Measurements from ENCODE around the gene CYP4Z1. TPM values are rescaled to one million over a fixed set of nuclear protein-coding genes. Genes with fewer than 3 reads are reported as not detected.
"Not testable (repeated sequence)": the region's sequence is repeated elsewhere in the genome, so short reads cannot be mapped to it uniquely, and the experiment has no call there.

Gene CYP4Z1
- total RNA-seq, 1 donor from 2014 or later = not detected

DNA sequence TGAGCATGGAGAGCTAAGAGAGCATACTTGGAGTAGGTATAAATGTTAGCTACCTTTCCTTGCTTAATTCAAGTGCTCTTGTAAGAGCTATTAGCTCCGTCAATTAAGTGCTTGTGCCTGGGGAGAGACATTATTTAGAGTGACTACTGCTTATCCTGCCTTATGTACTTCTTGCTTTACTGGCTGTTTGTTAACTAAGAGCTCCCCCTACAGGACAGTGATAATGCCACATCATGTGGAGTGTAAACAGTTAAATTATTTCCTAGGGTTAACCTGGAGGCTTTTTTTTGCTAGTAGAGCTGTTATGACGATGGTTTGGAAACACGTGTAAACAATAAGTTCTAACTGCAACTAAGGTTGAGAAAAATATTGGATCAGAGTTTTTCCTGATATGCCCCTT, 24.4 kb downstream of the CYP4Z1 start:
- H3K36me3 Mint-ChIP-seq (ENCODE audit: low read depth); H3K27me3 Mint-ChIP-seq (ENCODE audit: insufficient read depth); intact Hi-C loops (cut with micrococcal nuclease); DNase-seq (ENCODE audit: low spot score); H3K4me1 Mint-ChIP-seq (ENCODE audit: low read depth); H3K9me3 Mint-ChIP-seq; H3K4me3 Mint-ChIP-seq; H3K27ac Mint-ChIP-seq: not testable (repeated sequence)

DNA sequence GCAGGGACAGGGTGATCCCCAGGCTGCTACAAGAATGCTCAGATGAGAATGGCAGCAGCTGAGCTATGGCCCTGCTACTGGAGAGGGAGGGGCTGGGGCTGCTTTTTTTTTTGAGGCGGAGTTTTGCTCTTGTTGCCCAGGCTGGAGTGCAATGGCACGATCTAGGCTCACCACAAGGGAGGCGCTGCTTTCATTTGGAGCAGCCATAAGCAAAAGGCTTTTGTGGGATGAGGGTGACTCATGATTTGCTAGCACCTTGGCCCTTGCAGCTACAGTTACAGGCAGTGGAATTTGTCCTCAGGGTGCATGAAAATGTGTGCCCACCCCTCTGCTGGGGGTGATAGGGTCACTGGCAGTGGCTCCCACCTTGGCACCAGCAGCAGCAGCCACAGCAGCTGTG, 37.8 kb downstream of the CYP4Z1 start:
- H3K36me3 Mint-ChIP-seq (ENCODE audit: low read depth) = no peaks in the 10 kb centered on the region
- no peaks in the 10 kb centered on the region for H3K4me1 Mint-ChIP-seq (ENCODE audit: low read depth)
- H3K27ac Mint-ChIP-seq = no peak overlapping the region
- intact Hi-C loops (cut with micrococcal nuclease) = no loop called here
- no peak for DNase-seq (ENCODE audit: low spot score)
- peaks cover 5% of the 10 kb centered on the region for H3K27me3 Mint-ChIP-seq (ENCODE audit: insufficient read depth)
- no peak overlapping the region for H3K4me3 Mint-ChIP-seq
- H3K9me3 Mint-ChIP-seq = peaks cover 9% of the 10 kb centered on the region

DNA sequence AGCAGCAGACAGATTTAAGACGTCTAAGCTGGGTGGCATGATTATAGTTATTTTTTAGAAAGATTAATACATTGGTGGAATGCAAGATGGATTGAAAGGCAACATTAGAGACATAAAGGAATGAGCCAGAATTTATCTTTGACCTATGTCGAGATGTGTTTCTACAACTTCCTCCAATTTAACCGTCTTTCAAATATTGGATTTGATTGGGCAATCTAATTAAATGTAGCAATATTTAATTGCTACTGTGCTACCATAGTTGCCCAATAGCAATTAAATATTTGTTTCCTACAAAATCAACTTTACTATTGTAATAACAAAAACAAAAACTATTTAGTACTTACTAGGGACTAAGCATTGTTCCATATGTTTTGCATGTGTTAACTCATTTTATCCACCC, 39.8 kb downstream of the CYP4Z1 start:
- intact Hi-C loops (cut with micrococcal nuclease) = no loop called here

DNA sequence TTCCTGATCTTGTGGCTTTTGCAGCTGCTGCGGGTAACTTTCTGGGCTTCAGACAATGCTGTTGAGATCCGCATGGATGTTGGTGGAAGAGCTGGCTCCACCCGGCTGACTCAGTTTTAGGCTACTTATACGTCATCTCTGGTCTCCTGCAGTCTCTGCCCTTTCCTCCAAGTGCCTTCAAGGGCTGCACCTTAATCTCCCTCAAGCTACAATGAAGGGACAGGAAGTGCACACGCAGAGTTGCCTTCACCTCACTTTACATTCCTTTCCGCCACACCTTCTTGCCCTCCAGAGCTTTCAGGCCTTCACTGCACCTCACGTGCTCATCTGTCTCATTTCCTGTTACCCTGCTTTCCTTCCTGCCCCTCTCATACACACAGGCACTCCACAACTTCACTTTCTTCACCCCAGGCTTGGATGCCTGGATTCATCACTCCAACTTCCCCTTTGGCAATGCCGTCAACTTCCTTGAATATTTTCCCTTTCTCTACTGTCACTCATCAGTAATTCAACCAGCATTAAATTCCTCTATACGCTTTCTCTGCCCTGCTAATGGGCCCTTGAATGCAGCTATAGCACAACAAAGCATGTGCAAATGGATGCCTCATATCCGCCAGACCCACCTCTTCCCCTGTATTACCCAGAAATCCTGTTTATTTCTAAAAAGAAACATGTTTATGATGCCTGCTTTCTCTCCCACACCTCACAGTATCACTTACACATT, 41.0 kb downstream of the CYP4Z1 start:
- H3K9me3 Mint-ChIP-seq; H3K27ac Mint-ChIP-seq; H3K4me3 Mint-ChIP-seq; DNase-seq (ENCODE audit: low spot score); H3K36me3 Mint-ChIP-seq (ENCODE audit: low read depth); intact Hi-C loops (cut with micrococcal nuclease); H3K27me3 Mint-ChIP-seq (ENCODE audit: insufficient read depth); H3K4me1 Mint-ChIP-seq (ENCODE audit: low read depth): not testable (repeated sequence)

More for the DNA sequence above, 39.8 kb downstream of the CYP4Z1 start:
- Mint-ChIP-seq H3K4me3 (no peak overlapping the region), H3K27me3 (ENCODE audit: insufficient read depth) (peaks cover 2% of the 10 kb centered on the region), H3K27ac (no peak overlapping the region), H3K36me3 (ENCODE audit: low read depth) (no peaks in the 10 kb centered on the region), H3K9me3 (peaks cover 8% of the 10 kb centered on the region), H3K4me1 (ENCODE audit: low read depth) (no peaks in the 10 kb centered on the region)
- DNase-seq (ENCODE audit: low spot score) = no peak

DNA sequence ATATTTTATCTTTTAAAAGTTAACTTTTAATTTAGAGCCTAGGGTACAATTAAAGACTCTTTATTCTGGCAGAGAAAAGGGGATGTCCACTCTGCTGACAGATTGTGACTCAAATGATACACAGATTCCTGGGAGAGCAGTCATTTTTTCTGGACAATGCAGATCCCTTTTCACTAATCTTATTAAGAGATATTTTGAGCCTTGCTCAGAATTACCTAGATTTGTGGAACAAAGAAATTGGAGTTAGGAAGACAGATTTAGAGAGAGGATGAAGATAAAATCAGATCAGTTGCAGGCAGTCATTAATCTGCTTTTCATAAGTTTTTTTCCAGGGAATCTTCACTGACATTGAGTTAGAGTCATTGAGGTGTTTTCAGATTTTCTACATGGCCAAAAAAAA, 42.5 kb downstream of the CYP4Z1 start:
- H3K27ac Mint-ChIP-seq; H3K9me3 Mint-ChIP-seq; H3K4me3 Mint-ChIP-seq; H3K4me1 Mint-ChIP-seq (ENCODE audit: low read depth); H3K36me3 Mint-ChIP-seq (ENCODE audit: low read depth); intact Hi-C loops (cut with micrococcal nuclease); DNase-seq (ENCODE audit: low spot score); H3K27me3 Mint-ChIP-seq (ENCODE audit: insufficient read depth): not testable (repeated sequence)

DNA sequence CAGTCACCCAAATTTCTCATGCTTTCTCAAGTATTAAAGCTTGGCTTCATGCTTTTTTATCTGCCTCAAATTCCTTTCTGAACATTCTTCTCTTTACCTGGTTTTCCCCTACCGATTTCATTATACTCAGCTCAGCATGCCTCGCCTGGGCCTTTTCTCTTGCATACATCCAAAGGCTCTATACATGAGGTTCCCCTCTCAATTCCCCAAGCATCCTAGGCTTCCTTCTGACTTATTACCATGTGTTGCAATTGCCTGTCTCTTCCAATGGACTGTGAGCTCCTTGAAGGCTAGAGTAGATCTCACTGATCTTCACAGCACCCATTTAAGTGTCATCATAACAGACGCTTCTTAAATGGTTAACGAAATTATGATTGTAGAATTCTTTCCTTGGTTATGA, 46.1 kb downstream of the CYP4Z1 start:
- Mint-ChIP-seq H3K27me3 (ENCODE audit: insufficient read depth) (peaks cover 2% of the 10 kb centered on the region), H3K36me3 (ENCODE audit: low read depth) (no peaks in the 10 kb centered on the region), H3K4me1 (ENCODE audit: low read depth) (no peaks in the 10 kb centered on the region), H3K4me3 (no peak overlapping the region), H3K9me3 (peaks cover 4% of the 10 kb centered on the region), H3K27ac (no peak overlapping the region)
- intact Hi-C loops (cut with micrococcal nuclease) = no loop called here
- DNase-seq (ENCODE audit: low spot score) = no peak

DNA sequence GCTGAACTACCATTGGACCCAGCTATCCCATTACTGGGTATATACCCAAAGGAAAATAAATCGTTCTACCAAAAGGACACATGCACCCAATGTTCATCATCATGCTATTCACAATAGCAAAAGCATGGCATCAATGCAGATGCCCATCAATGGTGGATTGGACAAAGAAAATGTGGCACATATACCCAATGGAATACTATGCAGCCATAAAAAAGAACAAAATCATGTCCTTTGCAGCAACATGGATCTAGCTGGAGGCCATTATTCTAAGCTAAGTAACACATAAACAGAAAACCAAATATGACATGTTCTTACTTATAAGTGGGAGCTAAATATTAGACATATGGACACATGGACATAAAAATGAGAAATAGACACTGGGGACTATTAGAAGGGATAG, 54.0 kb downstream of the CYP4Z1 start:
- intact Hi-C loops (cut with micrococcal nuclease); H3K9me3 Mint-ChIP-seq; H3K36me3 Mint-ChIP-seq (ENCODE audit: low read depth); H3K27me3 Mint-ChIP-seq (ENCODE audit: insufficient read depth); H3K27ac Mint-ChIP-seq; H3K4me3 Mint-ChIP-seq; DNase-seq (ENCODE audit: low spot score); H3K4me1 Mint-ChIP-seq (ENCODE audit: low read depth): not testable (repeated sequence)

DNA sequence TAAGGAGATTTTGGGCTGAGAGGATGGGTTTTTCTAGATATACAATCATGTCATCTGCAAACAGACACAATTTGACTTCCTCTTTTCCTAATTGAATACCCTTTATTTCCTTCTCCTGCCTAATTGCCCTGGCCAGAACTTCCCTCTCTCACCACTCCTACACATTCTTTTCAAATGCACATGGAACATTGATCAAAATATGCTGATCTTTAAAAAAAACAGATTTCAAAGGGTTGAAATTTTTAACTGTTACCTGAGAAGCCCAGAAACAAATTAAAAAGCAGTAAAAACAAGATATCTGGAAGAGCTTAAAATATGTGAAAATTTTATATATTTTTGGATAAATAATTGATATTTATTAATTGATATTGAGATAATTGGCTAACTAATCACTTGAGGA, 57.8 kb downstream of the CYP4Z1 start:
- H3K27ac Mint-ChIP-seq; H3K4me1 Mint-ChIP-seq (ENCODE audit: low read depth); H3K36me3 Mint-ChIP-seq (ENCODE audit: low read depth); H3K27me3 Mint-ChIP-seq (ENCODE audit: insufficient read depth); H3K4me3 Mint-ChIP-seq; DNase-seq (ENCODE audit: low spot score); H3K9me3 Mint-ChIP-seq; intact Hi-C loops (cut with micrococcal nuclease): not testable (repeated sequence)

DNA sequence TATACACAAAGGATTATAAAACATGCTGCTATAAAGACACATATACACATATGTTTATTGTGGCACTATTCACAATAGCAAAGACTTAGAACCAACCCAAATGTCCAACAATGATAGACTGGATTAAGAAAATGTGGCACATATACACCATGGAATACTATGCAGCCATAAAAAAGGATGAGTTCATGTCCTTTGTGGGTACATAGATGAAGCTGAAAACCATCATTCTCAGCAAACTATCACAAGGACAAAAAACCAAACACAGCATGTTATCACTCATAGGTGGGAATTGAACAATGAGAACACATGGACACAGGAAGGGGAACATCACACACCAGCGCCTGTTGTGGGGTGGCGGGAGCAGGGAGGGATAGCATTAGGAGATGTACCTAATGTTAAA, 60.0 kb downstream of the CYP4Z1 start:
- H3K36me3 Mint-ChIP-seq (ENCODE audit: low read depth); intact Hi-C loops (cut with micrococcal nuclease); H3K4me1 Mint-ChIP-seq (ENCODE audit: low read depth); H3K4me3 Mint-ChIP-seq; DNase-seq (ENCODE audit: low spot score); H3K27ac Mint-ChIP-seq; H3K27me3 Mint-ChIP-seq (ENCODE audit: insufficient read depth); H3K9me3 Mint-ChIP-seq: not testable (repeated sequence)

DNA sequence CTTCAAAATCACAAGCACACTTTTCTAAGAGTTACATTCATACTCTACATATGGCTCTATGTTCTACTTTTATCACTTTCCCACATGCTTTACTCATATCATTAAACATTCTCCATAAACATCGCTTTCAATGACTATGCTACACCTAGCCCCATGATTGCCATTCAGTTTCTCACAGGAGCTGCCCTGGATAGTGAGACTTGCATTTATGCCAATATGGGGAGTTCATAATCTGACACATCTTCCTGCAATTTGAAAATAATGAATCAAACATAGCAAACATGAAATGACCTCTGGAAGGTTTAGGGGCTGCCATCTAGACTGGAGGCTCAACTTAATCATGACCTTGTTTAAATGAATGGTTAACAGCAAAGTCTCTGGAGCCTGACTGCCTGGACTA, 61.2 kb downstream of the CYP4Z1 start:
- H3K36me3 Mint-ChIP-seq (ENCODE audit: low read depth) = no peaks in the 10 kb centered on the region
- peaks cover 3% of the 10 kb centered on the region for H3K9me3 Mint-ChIP-seq
- H3K4me3 Mint-ChIP-seq = no peak overlapping the region
- no peak overlapping the region for H3K27ac Mint-ChIP-seq
- DNase-seq (ENCODE audit: low spot score) = no peak
- intact Hi-C loops (cut with micrococcal nuclease) = no loop called here
- H3K27me3 Mint-ChIP-seq (ENCODE audit: insufficient read depth) = peaks cover 2% of the 10 kb centered on the region
- H3K4me1 Mint-ChIP-seq (ENCODE audit: low read depth) = no peaks in the 10 kb centered on the region

DNA sequence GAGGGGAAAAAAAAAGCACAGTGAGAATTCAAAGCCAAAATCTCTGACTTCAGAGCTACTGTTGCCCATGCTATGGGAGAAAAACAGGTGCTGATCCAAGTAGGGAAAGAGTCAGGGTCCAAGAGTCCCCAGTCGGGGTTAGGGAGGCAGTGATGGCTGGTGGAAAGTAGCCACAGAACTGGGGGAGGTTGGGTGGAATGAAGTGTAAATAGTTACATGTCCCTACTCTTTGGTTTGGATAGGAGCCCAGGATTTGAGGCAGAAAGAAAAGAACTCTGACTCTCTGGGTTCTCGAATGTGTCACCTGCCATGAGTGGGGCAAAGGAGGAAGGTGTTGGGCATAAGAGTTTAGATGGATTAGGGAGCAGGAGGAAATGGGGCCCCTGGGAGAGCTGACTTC, 61.8 kb downstream of the CYP4Z1 start:
- H3K27ac Mint-ChIP-seq; DNase-seq (ENCODE audit: low spot score); H3K9me3 Mint-ChIP-seq; intact Hi-C loops (cut with micrococcal nuclease); H3K27me3 Mint-ChIP-seq (ENCODE audit: insufficient read depth); H3K4me3 Mint-ChIP-seq; H3K4me1 Mint-ChIP-seq (ENCODE audit: low read depth); H3K36me3 Mint-ChIP-seq (ENCODE audit: low read depth): not testable (repeated sequence)

DNA sequence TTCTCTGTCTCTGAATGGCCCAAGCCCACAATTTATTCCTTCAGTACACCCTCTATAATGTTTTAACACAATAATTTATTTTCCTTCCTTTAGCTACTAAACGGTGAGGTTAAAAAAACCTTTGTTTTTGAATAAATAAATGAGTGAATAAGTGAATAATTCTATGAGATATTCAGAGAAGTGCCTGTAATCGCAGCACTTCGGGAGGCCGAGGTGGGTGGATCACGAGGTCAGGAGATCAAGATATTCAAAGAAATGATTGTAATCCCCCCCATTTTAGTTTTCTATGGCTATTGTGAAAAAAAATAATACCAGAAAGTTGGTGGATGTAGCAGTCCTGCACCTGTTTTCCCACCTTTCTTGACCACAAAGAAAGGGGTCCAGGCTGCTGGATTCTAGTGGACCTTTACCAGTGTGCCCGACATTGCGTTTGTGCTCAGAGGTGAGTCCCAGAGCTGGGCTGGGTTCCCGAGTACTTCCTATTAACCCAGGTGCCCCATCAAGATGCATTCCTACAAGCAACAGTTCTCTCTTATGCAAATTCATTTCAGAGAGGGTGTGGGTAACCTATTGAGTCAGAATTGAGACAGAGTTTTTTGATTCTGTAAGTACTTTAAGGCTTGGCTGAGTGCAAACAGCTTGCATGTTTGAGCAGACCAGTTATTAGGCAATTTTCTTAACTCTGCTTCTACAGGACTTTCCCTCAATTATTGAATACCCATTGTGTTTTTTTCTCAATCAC, 62.6 kb downstream of the CYP4Z1 start:
- H3K4me3 Mint-ChIP-seq; intact Hi-C loops (cut with micrococcal nuclease); H3K27ac Mint-ChIP-seq; H3K36me3 Mint-ChIP-seq (ENCODE audit: low read depth); H3K4me1 Mint-ChIP-seq (ENCODE audit: low read depth); H3K9me3 Mint-ChIP-seq; DNase-seq (ENCODE audit: low spot score); H3K27me3 Mint-ChIP-seq (ENCODE audit: insufficient read depth): not testable (repeated sequence)

DNA sequence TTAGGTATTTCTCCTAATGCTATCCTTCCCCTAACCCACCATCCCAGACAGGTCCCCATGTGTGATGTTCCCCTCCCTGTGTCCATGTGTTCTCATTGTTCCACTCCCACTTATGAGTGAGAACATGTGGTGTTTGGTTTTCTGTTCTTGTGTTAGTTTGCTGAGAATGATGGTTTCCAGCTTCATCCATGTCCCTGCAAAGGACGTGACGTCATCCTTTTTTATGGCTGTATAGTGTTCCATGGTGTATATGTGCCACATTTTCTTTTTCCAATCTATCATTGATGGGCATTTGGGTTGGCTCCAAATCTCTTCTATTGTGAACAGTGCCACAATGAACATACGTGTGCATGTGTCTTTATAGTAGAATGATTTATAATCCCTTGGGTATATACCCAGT, 65.6 kb downstream of the CYP4Z1 start:
- intact Hi-C loops (cut with micrococcal nuclease); H3K27me3 Mint-ChIP-seq (ENCODE audit: insufficient read depth); H3K4me3 Mint-ChIP-seq; H3K4me1 Mint-ChIP-seq (ENCODE audit: low read depth); H3K36me3 Mint-ChIP-seq (ENCODE audit: low read depth); H3K9me3 Mint-ChIP-seq; H3K27ac Mint-ChIP-seq; DNase-seq (ENCODE audit: low spot score): not testable (repeated sequence)
